NB4 (cell line): Measurements from ENCODE around the gene ANAPC16.

Experiments used
- DNase-seq: peaks from one replicate; pipeline ENCODE4 v3.0.0; 2010; ENCODE audit warnings: low read depth
- H3K4me3 ChIP-seq: one replicate; pipeline ENCODE4 v1.5.1; 2011; ENCODE audit warnings: mild to moderate bottlenecking, low read depth, low read length, moderate library complexity
- MYC ChIP-seq: IDR thresholded peaks from 2 replicates; pipeline ENCODE4 v1.6.1; 2011; ENCODE audit warnings: low read depth, low read length
- POLR2A ChIP-seq: IDR thresholded peaks from 2 replicates; pipeline ENCODE4 v1.6.1; 2011; ENCODE audit warnings: mild to moderate bottlenecking; ENCODE audit not compliant: insufficient read length; ENCODE audit errors: extremely low read depth
- TF ChIP-seq, protein P1 (sequence below): IDR thresholded peaks from 2 replicates; pipeline ENCODE4 v1.6.1; 2011; ENCODE audit warnings: low read depth, low read length
- TF ChIP-seq, protein P2 (sequence below): IDR thresholded peaks from one replicate; pipeline ENCODE4 v1.5.1; 2012; ENCODE audit warnings: low read depth, low read length

ANAPC16 gene

DNA sequence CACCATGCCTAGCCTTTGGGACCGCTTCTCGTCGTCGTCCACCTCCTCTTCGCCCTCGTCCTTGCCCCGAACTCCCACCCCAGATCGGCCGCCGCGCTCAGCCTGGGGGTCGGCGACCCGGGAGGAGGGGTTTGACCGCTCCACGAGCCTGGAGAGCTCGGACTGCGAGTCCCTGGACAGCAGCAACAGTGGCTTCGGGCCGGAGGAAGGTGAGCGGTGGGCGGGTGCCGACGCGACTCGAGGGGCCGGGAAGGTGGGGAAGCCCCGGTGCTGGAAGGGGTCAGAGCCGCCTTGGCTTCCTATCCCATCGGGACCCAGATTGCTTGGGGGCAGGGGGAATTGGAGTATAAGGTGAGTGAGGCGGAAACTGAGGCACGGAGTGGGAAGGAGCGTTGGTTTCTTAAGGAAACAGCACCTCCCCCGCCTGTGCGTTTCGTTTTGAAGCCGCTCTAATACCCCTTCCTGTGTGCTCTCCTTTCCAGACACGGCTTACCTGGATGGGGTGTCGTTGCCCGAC is 58.5 kb downstream of the ANAPC16 start:
- no peak for DNase-seq
- TF ChIP-seq, protein P1, sequence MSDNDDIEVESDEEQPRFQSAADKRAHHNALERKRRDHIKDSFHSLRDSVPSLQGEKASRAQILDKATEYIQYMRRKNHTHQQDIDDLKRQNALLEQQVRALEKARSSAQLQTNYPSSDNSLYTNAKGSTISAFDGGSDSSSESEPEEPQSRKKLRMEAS: no peak
- TF ChIP-seq, protein P2, sequence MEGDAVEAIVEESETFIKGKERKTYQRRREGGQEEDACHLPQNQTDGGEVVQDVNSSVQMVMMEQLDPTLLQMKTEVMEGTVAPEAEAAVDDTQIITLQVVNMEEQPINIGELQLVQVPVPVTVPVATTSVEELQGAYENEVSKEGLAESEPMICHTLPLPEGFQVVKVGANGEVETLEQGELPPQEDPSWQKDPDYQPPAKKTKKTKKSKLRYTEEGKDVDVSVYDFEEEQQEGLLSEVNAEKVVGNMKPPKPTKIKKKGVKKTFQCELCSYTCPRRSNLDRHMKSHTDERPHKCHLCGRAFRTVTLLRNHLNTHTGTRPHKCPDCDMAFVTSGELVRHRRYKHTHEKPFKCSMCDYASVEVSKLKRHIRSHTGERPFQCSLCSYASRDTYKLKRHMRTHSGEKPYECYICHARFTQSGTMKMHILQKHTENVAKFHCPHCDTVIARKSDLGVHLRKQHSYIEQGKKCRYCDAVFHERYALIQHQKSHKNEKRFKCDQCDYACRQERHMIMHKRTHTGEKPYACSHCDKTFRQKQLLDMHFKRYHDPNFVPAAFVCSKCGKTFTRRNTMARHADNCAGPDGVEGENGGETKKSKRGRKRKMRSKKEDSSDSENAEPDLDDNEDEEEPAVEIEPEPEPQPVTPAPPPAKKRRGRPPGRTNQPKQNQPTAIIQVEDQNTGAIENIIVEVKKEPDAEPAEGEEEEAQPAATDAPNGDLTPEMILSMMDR: no peak
- TF ChIP-seq MYC: peak; percentile 21

DNA sequence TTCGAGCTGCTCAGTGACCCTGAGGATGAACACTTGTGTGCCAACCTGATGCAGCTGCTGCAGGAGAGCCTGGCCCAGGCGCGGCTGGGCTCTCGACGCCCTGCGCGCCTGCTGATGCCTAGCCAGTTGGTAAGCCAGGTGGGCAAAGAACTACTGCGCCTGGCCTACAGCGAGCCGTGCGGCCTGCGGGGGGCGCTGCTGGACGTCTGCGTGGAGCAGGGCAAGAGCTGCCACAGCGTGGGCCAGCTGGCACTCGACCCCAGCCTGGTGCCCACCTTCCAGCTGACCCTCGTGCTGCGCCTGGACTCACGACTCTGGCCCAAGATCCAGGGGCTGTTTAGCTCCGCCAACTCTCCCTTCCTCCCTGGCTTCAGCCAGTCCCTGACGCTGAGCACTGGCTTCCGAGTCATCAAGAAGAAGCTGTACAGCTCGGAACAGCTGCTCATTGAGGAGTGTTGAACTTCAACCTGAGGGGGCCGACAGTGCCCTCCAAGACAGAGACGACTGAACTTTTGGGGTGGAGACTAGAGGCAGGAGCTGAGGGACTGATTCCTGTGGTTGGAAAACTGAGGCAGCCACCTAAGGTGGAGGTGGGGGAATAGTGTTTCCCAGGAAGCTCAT is 59.0 kb downstream of the ANAPC16 start:
- TF ChIP-seq, protein P1: peak; percentile 79
- TF ChIP-seq MYC (peak; percentile 57), POLR2A (no peak)
- TF ChIP-seq, protein P2: peak; percentile 66
- peak; percentile 68 for DNase-seq
- peak overlapping the region; percentile 88 for H3K4me3 ChIP-seq

More for the DNA sequence above, 58.5 kb downstream of the ANAPC16 start:
- peak overlapping the region; percentile 88 for H3K4me3 ChIP-seq

DNA sequence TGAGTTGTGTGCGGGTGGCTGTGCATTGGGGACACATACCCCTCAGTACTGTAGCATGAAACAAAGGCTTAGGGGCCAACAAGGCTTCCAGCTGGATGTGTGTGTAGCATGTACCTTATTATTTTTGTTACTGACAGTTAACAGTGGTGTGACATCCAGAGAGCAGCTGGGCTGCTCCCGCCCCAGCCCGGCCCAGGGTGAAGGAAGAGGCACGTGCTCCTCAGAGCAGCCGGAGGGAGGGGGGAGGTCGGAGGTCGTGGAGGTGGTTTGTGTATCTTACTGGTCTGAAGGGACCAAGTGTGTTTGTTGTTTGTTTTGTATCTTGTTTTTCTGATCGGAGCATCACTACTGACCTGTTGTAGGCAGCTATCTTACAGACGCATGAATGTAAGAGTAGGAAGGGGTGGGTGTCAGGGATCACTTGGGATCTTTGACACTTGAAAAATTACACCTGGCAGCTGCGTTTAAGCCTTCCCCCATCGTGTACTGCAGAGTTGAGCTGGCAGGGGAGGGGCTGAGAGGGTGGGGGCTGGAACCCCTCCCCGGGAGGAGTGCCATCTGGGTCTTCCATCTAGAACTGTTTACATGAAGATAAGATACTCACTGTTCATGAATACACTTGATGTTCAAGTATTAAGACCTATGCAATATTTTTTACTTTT is 59.7 kb downstream of the ANAPC16 start:
- TF ChIP-seq MYC (no peak), POLR2A (no peak)
- TF ChIP-seq, protein P1: peak; percentile 75
- TF ChIP-seq, protein P2: no peak
- peak; percentile 15 for DNase-seq

DNA sequence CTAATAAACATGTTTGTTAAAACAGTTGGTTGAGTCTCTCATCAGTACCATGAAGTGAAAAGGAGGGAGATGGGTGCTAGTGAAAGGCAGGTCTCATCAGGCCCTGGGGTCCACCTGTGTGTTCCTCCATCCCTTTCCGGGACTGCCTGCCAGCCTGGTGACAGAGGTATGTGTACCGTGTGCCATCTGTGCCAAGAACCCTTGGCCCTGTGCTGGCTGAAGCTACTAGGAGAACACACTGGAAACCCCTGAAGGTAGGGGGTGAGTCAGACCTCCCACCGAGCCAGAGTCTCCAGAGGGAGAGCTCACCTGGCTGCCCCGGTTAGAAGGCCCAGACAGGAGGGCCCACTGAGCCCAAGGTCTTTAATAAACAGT is 60.2 kb downstream of the ANAPC16 start:
- no peak for DNase-seq
- peak overlapping the region; percentile 88 for H3K4me3 ChIP-seq

More for the DNA sequence above, 59.7 kb downstream of the ANAPC16 start:
- H3K4me3 ChIP-seq: peak overlapping the region; percentile 88

DNA sequence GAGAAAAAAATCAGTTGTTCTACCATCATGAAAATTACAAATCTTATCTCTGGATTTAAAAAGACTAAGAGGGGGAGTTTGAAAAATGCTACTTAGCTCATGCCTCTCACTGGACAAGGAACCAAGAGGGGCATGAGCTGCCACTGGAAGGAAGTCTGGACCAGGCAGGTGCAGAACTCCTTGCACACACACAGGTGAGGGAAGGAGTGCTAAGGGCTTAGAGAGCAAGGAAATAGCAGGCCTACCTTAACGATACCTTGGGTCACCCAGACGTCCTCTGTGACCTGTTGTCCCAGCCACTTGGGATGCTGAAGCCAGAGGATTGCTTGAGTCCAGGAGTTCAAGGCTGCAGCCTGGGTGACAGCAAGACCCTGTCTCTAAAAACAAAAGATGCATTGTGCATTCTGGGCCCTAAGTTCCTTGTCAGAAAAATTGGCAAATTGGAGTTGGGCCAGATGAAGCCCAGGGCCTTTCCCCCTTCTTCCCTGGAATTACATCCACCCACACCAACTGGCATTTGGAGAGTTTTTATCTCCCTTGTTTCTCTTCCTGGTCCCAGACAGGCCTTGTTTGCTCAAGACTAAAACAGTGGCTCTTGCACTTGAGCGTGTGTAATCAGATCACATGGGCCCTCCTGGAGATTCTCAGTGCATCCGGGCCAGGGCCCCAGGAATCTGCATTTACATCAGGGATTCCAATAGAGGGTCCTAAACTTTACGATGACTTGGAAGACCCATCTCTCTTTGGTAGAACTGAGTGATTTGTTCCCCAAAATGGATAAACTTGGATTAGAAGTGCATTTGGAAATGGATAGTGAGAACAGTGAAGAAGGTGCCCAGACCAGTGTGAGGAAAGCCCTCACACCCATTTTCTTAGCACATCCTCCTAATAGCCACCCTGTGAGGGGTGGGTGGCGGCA is 60.9 kb downstream of the ANAPC16 start:
- H3K4me3 ChIP-seq: peak overlapping the region; percentile 88
- DNase-seq: peak; percentile 14
- TF ChIP-seq, protein P2: no peak
- TF ChIP-seq MYC (0 out of 2 replicates have a peak, but pooled peaks have one; percentile 8), POLR2A (no peak)
- TF ChIP-seq, protein P1: no peak

More for the DNA sequence above, 60.2 kb downstream of the ANAPC16 start:
- TF ChIP-seq, protein P1: no peak
- TF ChIP-seq MYC (no peak), POLR2A (no peak)
- TF ChIP-seq, protein P2: no peak
